Glutamatergic neuron (in vitro differentiated cells): ENCODE measurements around the gene CTDSPL. TPM values are rescaled to one million over a fixed set of nuclear protein-coding genes. Genes with fewer than 3 reads are reported as not detected.
A peak's percentile ranks its signal among the peaks of the same experiment; 100 is the strongest.

Experiments
- DNase-seq: peaks from one replicate; pipeline ENCODE4 v3.0.0; 2022
- H3K27ac Mint-ChIP-seq: one replicate; pipeline ENCODE4 v1.8.0; 2020; ENCODE audit warnings: mild to moderate bottlenecking, mixed read lengths, inconsistent platforms; ENCODE audit not compliant: unreplicated experiment
- H3K27me3 Mint-ChIP-seq: one replicate; pipeline ENCODE4 v1.8.0; 2020; ENCODE audit warnings: mild to moderate bottlenecking, moderate library complexity, mixed read lengths, inconsistent platforms; ENCODE audit not compliant: unreplicated experiment
- H3K36me3 Mint-ChIP-seq: one replicate; pipeline ENCODE4 v1.8.0; 2020; ENCODE audit warnings: mild to moderate bottlenecking, mixed read lengths, inconsistent platforms; ENCODE audit not compliant: unreplicated experiment
- H3K4me1 Mint-ChIP-seq: one replicate; pipeline ENCODE4 v1.8.0; 2020; ENCODE audit warnings: mild to moderate bottlenecking, low read depth, mixed read lengths, inconsistent platforms; ENCODE audit not compliant: unreplicated experiment
- H3K4me3 Mint-ChIP-seq: one replicate; pipeline ENCODE4 v1.8.0; 2020; ENCODE audit warnings: mild to moderate bottlenecking, mixed read lengths, inconsistent platforms; ENCODE audit not compliant: unreplicated experiment
- H3K9me3 Mint-ChIP-seq: one replicate; pipeline ENCODE4 v1.8.0; 2020; ENCODE audit warnings: mild to moderate bottlenecking, moderate library complexity, mixed read lengths, inconsistent platforms; ENCODE audit not compliant: unreplicated experiment
- CTCF ChIP-seq: fragments of 200-600 bp; sonication (generic); IDR thresholded peaks from one replicate; pipeline ENCODE4 v1.5.0; 2021; ENCODE audit not compliant: partially characterized antibody, unreplicated experiment
- total RNA-seq: library from RNA; stranded (reverse); fragmentation: NEBNext Ultra II Directional; extraction: Animal tissue kit (Norgen Biotek cat#: 25700); gene quantifications from one replicate; pipeline ENCODE4 v1.2.1, GENCODE V29; 2021; ENCODE audit not compliant: unreplicated experiment

The CTDSPL gene
- total RNA-seq, 1 donor from 2014 or later: 6.6 TPM

- Mint-ChIP-seq H3K4me1 (peaks cover 4% of the 10 kb centered on the region), H3K27me3 (peaks cover 5% of the 10 kb centered on the region), H3K36me3 (no peaks in the 10 kb centered on the region), H3K9me3 (peaks cover 6% of the 10 kb centered on the region), H3K4me3 (no peak overlapping the region), H3K27ac (no peak overlapping the region)
- DNase-seq: peak; percentile 78
- TF ChIP-seq CTCF: no peak
Observed at GRCh38 chr3:38004415-38005075, 142.9 kb downstream of the CTDSPL start.

GRCh38 chr3:38005076-38006020 is 143.7 kb downstream of the CTDSPL start:
- peaks cover 2% of the 10 kb centered on the region for H3K4me1 Mint-ChIP-seq
- H3K27me3 Mint-ChIP-seq: peaks cover 4% of the 10 kb centered on the region
- H3K4me3 Mint-ChIP-seq: no peak overlapping the region
- DNase-seq: no peak
- TF ChIP-seq CTCF: no peak
- no peak overlapping the region for H3K27ac Mint-ChIP-seq
- H3K36me3 Mint-ChIP-seq: no peaks in the 10 kb centered on the region
- H3K9me3 Mint-ChIP-seq: peaks cover 4% of the 10 kb centered on the region

GRCh38 chr3:38006031-38006430 is 144.4 kb downstream of the CTDSPL start:
- peaks cover 6% of the 10 kb centered on the region for H3K27me3 Mint-ChIP-seq
- no peak for TF ChIP-seq CTCF
- H3K4me1 Mint-ChIP-seq: peaks cover 2% of the 10 kb centered on the region
- H3K4me3 Mint-ChIP-seq: no peak overlapping the region
- H3K36me3 Mint-ChIP-seq: no peaks in the 10 kb centered on the region
- no peak for DNase-seq
- H3K27ac Mint-ChIP-seq: no peak overlapping the region
- H3K9me3 Mint-ChIP-seq: peaks cover 4% of the 10 kb centered on the region

- Mint-ChIP-seq H3K36me3 (no peaks in the 10 kb centered on the region), H3K9me3 (peaks cover 6% of the 10 kb centered on the region), H3K27ac (no peak overlapping the region), H3K27me3 (peaks cover 6% of the 10 kb centered on the region), H3K4me1 (peaks cover 2% of the 10 kb centered on the region), H3K4me3 (no peak overlapping the region)
- no peak for DNase-seq
- TF ChIP-seq CTCF: no peak
Observed at GRCh38 chr3:38006445-38006995, 144.8 kb downstream of the CTDSPL start.
